Right atrium auricular region (tissue), 2 donors: ENCODE results near the gene GNG7. TPM values are rescaled to one million over a fixed set of nuclear protein-coding genes. Genes with fewer than 3 reads are reported as not detected.
A peak's percentile ranks its signal among the peaks of the same experiment; 100 is the strongest.

Source experiments
- DNase-seq: peaks from one replicate; pipeline ENCODE4 v3.0.0-alpha.2; 2019; ENCODE audit warnings: low spot score
- H3K27ac ChIP-seq, 2 donors: fragments of 200-600 bp; sonication (generic); 1 replicate in 1 of 2; 2 replicates in 1 of 2; pipeline ENCODE4 v1.5.1; 2016 to 2019
- H3K27me3 ChIP-seq, 2 donors: fragments of 200-600 bp; sonication (generic); one replicate each; pipeline versions ENCODE4 v1.5.1 to v1.6.0; 2017 to 2019
- H3K36me3 ChIP-seq: fragments of 200-600 bp; sonication (generic); one replicate; pipeline ENCODE4 v1.5.1; 2016
- H3K4me1 ChIP-seq, 2 donors: fragments of 200-600 bp; sonication (generic); one replicate each; pipeline versions ENCODE4 v1.5.1 to v1.6.0; 2017 to 2019
- H3K4me3 ChIP-seq, 2 donors: fragments of 200-600 bp; sonication (generic); 1 replicate in 1 of 2; 2 replicates in 1 of 2; pipeline ENCODE4 v1.5.1; 2017 to 2019; ENCODE audit warnings: mild to moderate bottlenecking in 1 of 2, moderate library complexity in 1 of 2
- H3K9me3 ChIP-seq, 2 donors: fragments of 200-600 bp; sonication (generic); one replicate each; pipeline ENCODE4 v1.5.1; 2019
- CTCF ChIP-seq, 2 donors: fragments of 200-600 bp; sonication (generic); IDR thresholded peaks; one replicate each; pipeline ENCODE4 v1.5.1; 2019; ENCODE audit warnings: antibody characterized with exemption in 2 of 2
- total RNA-seq, 2 donors: library from RNA; depleted of rRNA; stranded (reverse); fragments of >200 nt; gene quantifications; one replicate each; pipeline ENCODE4 v1.1.0, GENCODE V29; 2016

The GNG7 gene
- total RNA-seq, 2 donors from 2014 or later, result 18.0 to 22.8 TPM

- no peaks in the 10 kb centered on the region for H3K9me3 ChIP-seq
- H3K27me3 ChIP-seq, result no peaks in the 10 kb centered on the region
- no peak for DNase-seq
- no peak overlapping the region for H3K4me3 ChIP-seq
- no peaks in the 10 kb centered on the region for H3K36me3 ChIP-seq
- peaks cover 0 to 52% of the 10 kb centered on the region in 2 donors for H3K4me1 ChIP-seq
- peak overlapping the region; percentile 57 to 73 for H3K27ac ChIP-seq
- no peak for TF ChIP-seq CTCF (IDR thresholded peaks at IDR 0.05)
Measured at GRCh38 chr19:2550431-2551171, 151.9 kb downstream of the GNG7 start.

GRCh38 chr19:2549701-2550191, 152.7 kb downstream of the GNG7 start:
- peaks cover 0 to 60% of the 10 kb centered on the region in 2 donors for H3K4me1 ChIP-seq
- H3K27me3 ChIP-seq, result no peaks in the 10 kb centered on the region
- DNase-seq, result peak; percentile 94
- no peak overlapping the region for H3K4me3 ChIP-seq
- no peaks in the 10 kb centered on the region for H3K9me3 ChIP-seq
- H3K27ac ChIP-seq, result peak overlapping the region; percentile 57 to 73
- no peaks in the 10 kb centered on the region for H3K36me3 ChIP-seq
- no peak for TF ChIP-seq CTCF (IDR thresholded peaks at IDR 0.05)

GRCh38 chr19:2548966-2549365, 153.5 kb downstream of the GNG7 start:
- Histone ChIP-seq H3K36me3 (no peaks in the 10 kb centered on the region), H3K27me3 (no peaks in the 10 kb centered on the region), H3K9me3 (no peaks in the 10 kb centered on the region), H3K4me1 (peaks cover 0 to 68% of the 10 kb centered on the region in 2 donors), H3K4me3 (no peak overlapping the region), H3K27ac (peak overlapping the region; percentile 57 to 73)
- DNase-seq, result no peak
- TF ChIP-seq CTCF (IDR thresholded peaks at IDR 0.05), result no peak

- no peak for TF ChIP-seq CTCF (IDR thresholded peaks at IDR 0.05)
- no peaks in the 10 kb centered on the region for H3K36me3 ChIP-seq
- H3K9me3 ChIP-seq, result no peaks in the 10 kb centered on the region
- peaks cover 0 to 80% of the 10 kb centered on the region in 2 donors for H3K4me1 ChIP-seq
- no peak overlapping the region for H3K4me3 ChIP-seq
- no peak for DNase-seq
- peak overlapping the region; percentile 91 to 96 for H3K27ac ChIP-seq
- no peaks in the 10 kb centered on the region for H3K27me3 ChIP-seq
Measured at GRCh38 chr19:2547721-2548120, 154.8 kb downstream of the GNG7 start.

- Histone ChIP-seq H3K27me3 (no peaks in the 10 kb centered on the region), H3K36me3 (no peaks in the 10 kb centered on the region), H3K4me1 (peaks cover 0 to 80% of the 10 kb centered on the region in 2 donors), H3K4me3 (peak overlapping the region in 1 of 2 donors; percentile 19), H3K9me3 (no peaks in the 10 kb centered on the region), H3K27ac (peak overlapping the region; percentile 91 to 96)
- TF ChIP-seq CTCF (IDR thresholded peaks at IDR 0.05), result no peak
- DNase-seq, result no peak
Measured at GRCh38 chr19:2547033-2547680, 155.3 kb downstream of the GNG7 start.
